Spleen (tissue), 7 donors: ENCODE measurements around the gene ANO2.

ENCODE experiments used
- POLR2A ChIP-seq, 3 donors: fragments of 450-650 bp; IDR thresholded peaks; one replicate each; pipeline ENCODE4 v1.5.1; 2017; ENCODE audit warnings: antibody characterized with exemption in 3 of 3, mild to moderate bottlenecking in 1 of 3
- TF ChIP-seq, protein P1 (sequence below), 11 experiments: fragments of 200-600 bp in 7 of 11; fragments of 450-650 bp in 4 of 11; sonication (generic) in 4 of 11; IDR thresholded peaks in 8 of 11; conservative IDR thresholded peaks in 3 of 11; 1 replicate in 7 of 11; 2 replicates in 4 of 11; pipeline versions ENCODE4 v1.4.0 to v1.8.0; 2016 to 2021; ENCODE audit warnings: antibody characterized with exemption in 11 of 11, inconsistent platforms in 4 of 11, mild to moderate bottlenecking in 1 of 11
- donor health status: DM: no; HTN: no; CAD: no; lungs with moderate emphysema.
- donor health status: DM: no; HTN: no; CAD: no.
- donor health status: DM: no; HTN: no; CAD: no.

DNA sequence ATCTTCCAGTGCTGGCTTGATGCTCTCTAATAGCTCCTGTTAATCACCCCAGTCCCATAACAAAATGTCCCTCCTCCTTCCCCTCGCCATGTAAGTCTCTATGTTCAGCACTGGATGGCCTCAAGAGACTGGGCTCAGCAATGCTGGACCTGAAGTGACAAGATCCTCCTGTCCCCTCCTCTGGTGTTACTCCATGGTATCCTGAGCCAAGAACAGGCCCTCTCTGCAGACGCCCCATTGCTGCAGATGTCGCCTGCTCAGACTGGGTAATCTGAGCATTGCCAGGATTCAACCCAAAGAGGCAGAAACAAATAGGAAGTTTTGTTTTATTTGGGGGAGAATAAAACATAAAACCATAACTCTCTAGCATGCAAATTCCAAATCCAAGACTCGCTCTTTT, 363.4 kb downstream of the ANO2 start:
- TF ChIP-seq, protein P1, sequence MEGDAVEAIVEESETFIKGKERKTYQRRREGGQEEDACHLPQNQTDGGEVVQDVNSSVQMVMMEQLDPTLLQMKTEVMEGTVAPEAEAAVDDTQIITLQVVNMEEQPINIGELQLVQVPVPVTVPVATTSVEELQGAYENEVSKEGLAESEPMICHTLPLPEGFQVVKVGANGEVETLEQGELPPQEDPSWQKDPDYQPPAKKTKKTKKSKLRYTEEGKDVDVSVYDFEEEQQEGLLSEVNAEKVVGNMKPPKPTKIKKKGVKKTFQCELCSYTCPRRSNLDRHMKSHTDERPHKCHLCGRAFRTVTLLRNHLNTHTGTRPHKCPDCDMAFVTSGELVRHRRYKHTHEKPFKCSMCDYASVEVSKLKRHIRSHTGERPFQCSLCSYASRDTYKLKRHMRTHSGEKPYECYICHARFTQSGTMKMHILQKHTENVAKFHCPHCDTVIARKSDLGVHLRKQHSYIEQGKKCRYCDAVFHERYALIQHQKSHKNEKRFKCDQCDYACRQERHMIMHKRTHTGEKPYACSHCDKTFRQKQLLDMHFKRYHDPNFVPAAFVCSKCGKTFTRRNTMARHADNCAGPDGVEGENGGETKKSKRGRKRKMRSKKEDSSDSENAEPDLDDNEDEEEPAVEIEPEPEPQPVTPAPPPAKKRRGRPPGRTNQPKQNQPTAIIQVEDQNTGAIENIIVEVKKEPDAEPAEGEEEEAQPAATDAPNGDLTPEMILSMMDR (IDR thresholded peaks at IDR 0.05 in 8 of 11, conservative IDR thresholded peaks at IDR 0.05 in 3 of 11), result no peak
- no peak for TF ChIP-seq POLR2A (IDR thresholded peaks at IDR 0.05)
